ENCODE data around the gene TSEN34.
"Not testable (repeated sequence)": the region's sequence is repeated elsewhere in the genome, so short reads cannot be mapped to it uniquely, and the experiment has no call there.

Gene TSEN34

DNA sequence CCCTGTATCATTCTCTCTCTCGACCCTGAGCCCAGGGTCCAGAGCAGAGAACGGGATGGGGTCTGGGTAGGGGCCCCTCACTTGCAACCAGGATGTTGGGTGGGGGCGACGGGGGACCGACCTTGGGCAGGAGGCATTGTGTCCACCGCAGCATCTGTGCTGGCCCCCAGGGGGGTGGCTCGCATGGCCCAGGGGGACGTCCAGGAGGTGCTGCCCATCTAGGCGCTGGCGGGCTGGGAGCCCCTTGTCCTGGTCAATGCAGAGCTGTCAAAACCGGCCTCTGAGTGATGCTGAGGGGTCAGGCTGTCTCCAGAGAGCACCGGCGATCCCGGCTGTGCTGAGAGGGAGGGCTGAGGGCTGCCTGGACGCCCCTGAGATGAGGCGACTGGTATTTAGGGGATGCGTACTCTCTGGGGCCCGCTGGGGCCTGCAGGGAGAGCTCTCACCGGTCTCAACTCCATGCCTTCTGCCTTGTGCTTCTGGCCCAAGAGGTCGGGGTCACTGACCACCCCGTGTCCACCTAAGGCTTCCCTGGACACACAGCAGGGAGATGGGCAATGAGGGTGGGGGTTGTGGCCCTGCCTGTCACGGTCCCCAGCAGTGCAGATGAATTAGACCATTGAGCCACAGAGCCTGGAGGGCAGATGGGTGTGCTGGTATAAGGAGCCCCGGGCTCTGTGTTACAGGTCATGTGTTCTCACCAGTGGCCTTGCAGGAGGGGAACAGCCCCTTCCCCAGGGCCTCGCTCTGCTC, 18.1 kb downstream of the TSEN34 start:
- DNase-seq (ENCODE audit: low read depth): no peak

DNA sequence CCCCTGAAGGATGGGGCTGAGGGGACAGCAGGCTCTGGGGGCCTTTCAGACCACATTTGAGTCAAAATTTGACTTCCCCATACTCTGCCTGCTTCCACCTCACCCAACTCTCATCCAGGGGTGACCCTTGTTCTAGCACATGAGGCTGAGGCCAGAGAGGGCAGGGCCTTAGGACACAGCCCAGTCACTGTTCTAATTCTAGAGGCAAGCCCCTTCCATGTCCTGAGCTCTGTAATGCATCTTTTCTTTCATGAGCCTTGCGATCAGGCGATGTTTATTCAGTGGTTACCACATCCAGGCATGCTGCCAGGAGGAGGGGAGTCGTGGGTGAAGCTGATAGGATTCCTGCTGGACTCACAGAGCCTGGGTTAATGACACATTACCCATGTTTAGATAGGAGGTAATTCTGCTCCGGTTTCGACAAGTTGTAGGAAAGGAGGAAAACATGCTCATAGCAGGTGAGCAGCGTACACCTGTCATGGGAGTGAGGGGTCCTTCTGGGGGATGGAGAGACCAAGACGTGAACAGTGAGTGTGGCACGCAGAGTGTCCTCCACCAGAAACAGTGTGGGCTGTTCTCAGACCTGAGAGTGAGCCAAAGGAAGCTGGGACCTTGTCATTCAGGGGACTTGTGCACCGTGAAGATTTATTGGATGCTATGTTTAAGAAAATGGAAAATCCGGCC, 18.8 kb downstream of the TSEN34 start:
- DNase-seq (ENCODE audit: low read depth): peak; percentile 89

DNA sequence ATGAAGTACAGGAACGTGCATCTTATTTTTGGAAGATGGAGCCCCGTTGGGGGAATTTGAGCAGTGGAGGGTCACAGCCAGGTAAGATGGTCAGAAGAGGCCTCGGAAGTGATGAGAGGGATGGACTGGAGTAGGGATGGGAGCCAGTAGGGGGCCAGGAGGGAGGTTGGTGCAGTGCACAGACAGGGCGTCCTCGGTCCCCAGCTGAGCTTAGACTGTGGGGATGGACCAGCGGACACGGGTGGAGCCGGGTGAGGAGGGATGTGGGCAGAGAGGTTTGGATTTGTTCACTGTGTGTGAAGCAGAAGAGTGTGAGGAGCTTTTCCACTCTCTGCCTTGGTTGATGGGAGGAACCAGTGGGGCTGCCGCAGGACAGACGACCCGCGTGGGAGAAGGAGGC, 20.1 kb downstream of the TSEN34 start:
- no peak for DNase-seq (ENCODE audit: low read depth)

- not testable (repeated sequence) for DNase-seq (ENCODE audit: low read depth)
Measured at GRCh38 chr19:54214217-54214616, 23.1 kb downstream of the TSEN34 start.

GRCh38 chr19:54214734-54215133, 23.6 kb downstream of the TSEN34 start:
- DNase-seq (ENCODE audit: low read depth): not testable (repeated sequence)

DNA sequence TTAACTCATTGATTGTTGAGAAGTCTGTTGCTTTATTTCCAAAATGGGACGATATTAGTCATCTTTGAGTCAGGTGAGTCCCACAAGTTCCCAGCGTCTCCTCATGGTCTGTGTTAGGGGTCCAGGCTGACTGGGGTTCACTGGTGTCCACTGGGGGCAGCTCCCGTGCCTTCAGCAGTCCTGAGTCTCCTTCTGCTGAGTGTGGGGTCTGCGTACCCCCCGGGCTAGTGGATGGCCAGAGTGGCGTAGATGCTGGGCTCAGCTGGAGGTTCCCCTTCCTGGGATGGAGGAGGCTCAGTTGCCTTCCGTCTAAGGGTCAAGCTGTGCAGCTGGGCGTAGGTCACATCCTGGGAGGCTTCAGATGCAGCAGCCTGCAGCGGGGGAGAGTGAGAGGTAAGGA, 25.8 kb downstream of the TSEN34 start:
- no peak for DNase-seq (ENCODE audit: low read depth)

GRCh38 chr19:54217517-54218247, 26.6 kb downstream of the TSEN34 start:
- not testable (repeated sequence) for DNase-seq (ENCODE audit: low read depth)

- DNase-seq (ENCODE audit: low read depth): no peak
Measured at GRCh38 chr19:54218259-54218658, 27.2 kb downstream of the TSEN34 start.

GRCh38 chr19:54218960-54219661, 28.0 kb downstream of the TSEN34 start:
- no peak for DNase-seq (ENCODE audit: low read depth)

DNA sequence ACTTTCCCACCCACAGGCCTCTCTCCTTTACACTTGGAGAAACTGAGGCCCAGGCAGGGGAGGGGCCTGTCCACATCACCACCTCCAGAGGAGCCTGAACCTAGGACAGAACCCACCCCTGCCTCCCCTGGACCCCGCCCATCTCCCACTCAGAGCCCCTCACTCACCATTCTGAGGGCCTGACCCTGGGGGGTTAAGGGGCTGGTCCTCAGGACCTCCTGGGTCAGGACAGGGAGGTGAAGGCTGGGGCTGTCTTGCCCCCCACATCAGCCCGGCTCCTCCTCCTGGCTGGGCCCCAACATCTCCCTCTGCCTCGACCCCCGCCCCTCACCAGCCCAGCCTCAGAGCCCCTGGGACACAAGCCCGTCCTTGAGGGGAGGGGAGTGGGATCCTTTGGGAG, 28.6 kb downstream of the TSEN34 start:
- DNase-seq (ENCODE audit: low read depth): not testable (repeated sequence)

- not testable (repeated sequence) for DNase-seq (ENCODE audit: low read depth)
Measured at GRCh38 chr19:54221947-54222346, 30.8 kb downstream of the TSEN34 start.

- not testable (repeated sequence) for DNase-seq (ENCODE audit: low read depth)
Measured at GRCh38 chr19:54222474-54223276, 31.6 kb downstream of the TSEN34 start, which contains the start of gene LILRB3. TSS of gene LILRB3 (minus strand) at chr19:54223007. CDS start at chr19:54222976, 31 bp downstream.

DNA sequence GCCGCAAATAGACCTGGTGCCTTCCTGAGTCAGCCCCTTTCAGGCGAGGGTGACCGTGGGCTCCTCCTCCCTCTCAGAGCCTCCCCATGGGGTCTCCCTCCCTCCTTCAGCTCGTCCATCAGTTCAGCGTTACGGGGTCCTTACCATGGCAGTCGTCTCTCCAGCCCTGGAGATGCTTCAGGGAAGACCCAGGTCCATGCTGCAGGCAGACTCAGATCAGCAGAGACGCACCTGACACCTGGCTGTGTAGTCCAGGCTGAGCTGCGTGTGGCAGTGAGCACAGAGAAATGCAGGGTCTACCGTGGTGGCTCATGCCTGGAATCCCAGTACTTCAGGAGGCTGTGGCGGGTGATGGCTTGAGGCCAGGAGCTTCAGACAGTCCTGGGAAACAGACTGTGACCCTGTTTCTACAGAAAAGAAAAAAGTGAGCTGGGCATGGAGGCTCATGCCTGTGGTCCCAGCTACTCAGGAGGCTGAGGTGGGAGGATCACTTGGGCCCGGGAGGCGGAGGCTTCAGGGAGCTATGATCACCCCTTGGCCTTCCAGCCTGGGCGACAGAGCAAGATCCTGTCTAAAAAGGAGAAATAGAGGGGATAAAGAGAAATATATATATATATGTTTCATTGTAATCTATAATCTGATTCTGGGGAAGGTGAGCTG, 32.3 kb downstream of the TSEN34 start:
- not testable (repeated sequence) for DNase-seq (ENCODE audit: low read depth)

- DNase-seq (ENCODE audit: low read depth): not testable (repeated sequence)
Measured at GRCh38 chr19:54223937-54224281, 32.8 kb downstream of the TSEN34 start.

GRCh38 chr19:54224619-54225018, 33.5 kb downstream of the TSEN34 start:
- not testable (repeated sequence) for DNase-seq (ENCODE audit: low read depth)

- no peak for DNase-seq (ENCODE audit: low read depth)
Measured at GRCh38 chr19:54229146-54229545, 38.0 kb downstream of the TSEN34 start.

- no peak for DNase-seq (ENCODE audit: low read depth)
Measured at GRCh38 chr19:54230031-54230430, 38.9 kb downstream of the TSEN34 start.

- peak; percentile 21 for DNase-seq (ENCODE audit: low read depth)
Measured at GRCh38 chr19:54231077-54231931, 40.2 kb downstream of the TSEN34 start.

GRCh38 chr19:54233941-54234340, 42.8 kb downstream of the TSEN34 start:
- no peak for DNase-seq (ENCODE audit: low read depth)

Measured in GM04503 (cell line).